GM18526 (cell line): Measurements from ENCODE around the gene MGP.

Experiments used
- POLR2A ChIP-seq: IDR thresholded peaks from 3 replicates; pipeline ENCODE4 v1.6.1; 2011; ENCODE audit not compliant: insufficient read length; ENCODE audit errors: extremely low read depth

The MGP gene

GRCh38 chr12:14910090-14910915 lies 24.6 kb upstream of the MGP start:
- TF ChIP-seq POLR2A = no peak

GRCh38 chr12:14907953-14908352 lies 22.3 kb upstream of the MGP start:
- no peak for TF ChIP-seq POLR2A

- TF ChIP-seq POLR2A = no peak
These were observed 20.5 kb upstream of the MGP start for GRCh38 chr12:14906114-14906513.

GRCh38 chr12:14905269-14906004 lies 19.8 kb upstream of the MGP start:
- no peak for TF ChIP-seq POLR2A

- TF ChIP-seq POLR2A = no peak
These were observed 19.2 kb upstream of the MGP start for GRCh38 chr12:14904854-14905253.

- no peak for TF ChIP-seq POLR2A
These were observed 17.9 kb upstream of the MGP start for GRCh38 chr12:14903386-14904098.

GRCh38 chr12:14902465-14902864 lies 16.8 kb upstream of the MGP start:
- TF ChIP-seq POLR2A = no peak

GRCh38 chr12:14901228-14901562 lies 15.5 kb upstream of the MGP start:
- no peak for TF ChIP-seq POLR2A

GRCh38 chr12:14900521-14901227 lies 15.0 kb upstream of the MGP start:
- TF ChIP-seq POLR2A = no peak

GRCh38 chr12:14896521-14897169 lies 11.0 kb upstream of the MGP start:
- TF ChIP-seq POLR2A = no peak

GRCh38 chr12:14893506-14894250 lies 8.0 kb upstream of the MGP start:
- TF ChIP-seq POLR2A = no peak

- TF ChIP-seq POLR2A = no peak
These were observed 7.3 kb upstream of the MGP start for GRCh38 chr12:14892726-14893505.

- no peak for TF ChIP-seq POLR2A
These were observed 5.0 kb upstream of the MGP start for GRCh38 chr12:14890701-14891100.
